ENCODE measurements around the gene GRID1.
"Not testable (repeated sequence)": the region's sequence is repeated elsewhere in the genome, so short reads cannot be mapped to it uniquely, and the experiment has no call there.

Gene GRID1

DNA sequence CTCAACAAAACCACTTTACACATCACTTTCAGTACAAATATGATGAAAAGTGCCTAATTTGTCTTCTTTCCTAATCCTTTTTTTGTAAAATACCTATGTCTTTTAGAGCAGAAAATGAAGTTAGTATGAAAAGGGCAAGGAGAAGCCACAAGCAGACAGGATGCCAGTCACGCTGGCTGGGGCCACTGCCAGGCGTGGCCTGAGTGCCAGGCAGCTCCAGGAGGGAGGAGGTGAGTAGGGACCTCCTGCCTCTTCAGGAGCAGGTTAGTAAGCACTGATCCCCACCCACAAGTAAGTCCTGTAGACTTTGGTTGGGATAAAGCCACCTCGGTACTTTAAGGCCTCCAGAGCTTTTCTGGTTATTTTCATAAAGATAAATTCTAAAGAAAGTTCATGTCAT lies 432.0 kb downstream of the GRID1 start:
- DNase-seq (ENCODE audit: low read depth), result no peak
- TF ChIP-seq, protein P1, sequence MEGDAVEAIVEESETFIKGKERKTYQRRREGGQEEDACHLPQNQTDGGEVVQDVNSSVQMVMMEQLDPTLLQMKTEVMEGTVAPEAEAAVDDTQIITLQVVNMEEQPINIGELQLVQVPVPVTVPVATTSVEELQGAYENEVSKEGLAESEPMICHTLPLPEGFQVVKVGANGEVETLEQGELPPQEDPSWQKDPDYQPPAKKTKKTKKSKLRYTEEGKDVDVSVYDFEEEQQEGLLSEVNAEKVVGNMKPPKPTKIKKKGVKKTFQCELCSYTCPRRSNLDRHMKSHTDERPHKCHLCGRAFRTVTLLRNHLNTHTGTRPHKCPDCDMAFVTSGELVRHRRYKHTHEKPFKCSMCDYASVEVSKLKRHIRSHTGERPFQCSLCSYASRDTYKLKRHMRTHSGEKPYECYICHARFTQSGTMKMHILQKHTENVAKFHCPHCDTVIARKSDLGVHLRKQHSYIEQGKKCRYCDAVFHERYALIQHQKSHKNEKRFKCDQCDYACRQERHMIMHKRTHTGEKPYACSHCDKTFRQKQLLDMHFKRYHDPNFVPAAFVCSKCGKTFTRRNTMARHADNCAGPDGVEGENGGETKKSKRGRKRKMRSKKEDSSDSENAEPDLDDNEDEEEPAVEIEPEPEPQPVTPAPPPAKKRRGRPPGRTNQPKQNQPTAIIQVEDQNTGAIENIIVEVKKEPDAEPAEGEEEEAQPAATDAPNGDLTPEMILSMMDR (IDR thresholded peaks at IDR 0.05; ENCODE audit: control insufficient read depth, extremely low read depth, insufficient read depth), result no peak
- H3K4me3 ChIP-seq (ENCODE audit: low read depth, low read length), result no peak overlapping the region

DNA sequence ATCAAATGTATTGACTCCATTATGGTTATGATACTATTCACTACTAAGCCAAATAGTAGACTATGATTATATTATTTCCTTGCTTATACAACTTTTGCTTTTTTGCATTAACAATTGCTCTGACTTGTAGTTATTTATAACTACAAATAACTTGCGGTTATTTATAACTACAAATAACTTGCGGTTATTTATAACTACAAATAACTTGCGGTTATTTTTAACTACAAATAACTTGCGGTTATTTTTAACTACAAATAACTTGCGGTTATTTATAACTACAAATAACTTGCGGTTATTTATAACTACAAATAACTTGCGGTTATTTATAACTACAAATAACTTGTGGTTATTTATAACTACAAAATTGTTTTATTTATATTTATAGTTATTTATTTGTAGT lies 436.6 kb downstream of the GRID1 start:
- not testable (repeated sequence) for H3K4me3 ChIP-seq (ENCODE audit: low read depth, low read length); DNase-seq (ENCODE audit: low read depth)

DNA sequence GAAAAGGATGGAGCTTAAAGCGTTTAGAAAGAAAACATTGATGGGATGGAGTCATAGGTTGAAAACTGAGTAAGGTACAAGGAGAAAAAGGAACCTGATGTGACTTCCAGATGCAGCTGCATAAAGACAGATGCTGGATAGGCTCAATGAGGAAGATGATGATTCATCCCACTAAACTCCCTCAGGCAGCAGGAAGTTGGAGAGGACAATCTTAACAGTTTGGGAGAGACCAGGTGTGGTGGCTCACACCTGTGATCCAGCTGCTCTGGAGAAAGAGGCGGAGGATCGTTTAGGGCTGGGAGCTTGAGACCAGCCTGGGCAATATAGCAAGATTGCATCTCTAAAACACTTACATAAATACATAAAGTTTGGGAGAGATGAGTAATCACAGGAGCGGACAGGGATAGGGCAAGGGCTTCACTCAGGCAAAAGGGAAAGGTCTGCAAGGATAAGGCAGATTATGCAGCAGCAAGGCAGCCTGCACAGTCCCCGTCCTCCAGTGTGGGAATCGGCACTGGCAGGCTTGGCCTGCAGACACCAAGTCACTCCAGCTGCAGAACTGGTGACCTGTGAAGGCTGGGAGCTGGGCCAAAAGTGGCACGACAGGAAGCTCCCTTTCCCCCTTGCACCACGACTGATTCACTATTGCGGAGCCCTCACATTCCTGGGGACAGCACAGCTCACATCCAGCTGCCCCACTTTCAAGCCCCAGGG lies 438.5 kb downstream of the GRID1 start:
- DNase-seq (ENCODE audit: low read depth), result no peak
- H3K4me3 ChIP-seq (ENCODE audit: low read depth, low read length), result no peak overlapping the region
- TF ChIP-seq, protein P1 (IDR thresholded peaks at IDR 0.05; ENCODE audit: control insufficient read depth, extremely low read depth, insufficient read depth), result no peak

- TF ChIP-seq, protein P1 (IDR thresholded peaks at IDR 0.05; ENCODE audit: control insufficient read depth, extremely low read depth, insufficient read depth), result no peak
- no peak for DNase-seq (ENCODE audit: low read depth)
- no peak overlapping the region for H3K4me3 ChIP-seq (ENCODE audit: low read depth, low read length)
These were observed 439.6 kb downstream of the GRID1 start for GRCh38 chr10:85926986-85927385.

DNA sequence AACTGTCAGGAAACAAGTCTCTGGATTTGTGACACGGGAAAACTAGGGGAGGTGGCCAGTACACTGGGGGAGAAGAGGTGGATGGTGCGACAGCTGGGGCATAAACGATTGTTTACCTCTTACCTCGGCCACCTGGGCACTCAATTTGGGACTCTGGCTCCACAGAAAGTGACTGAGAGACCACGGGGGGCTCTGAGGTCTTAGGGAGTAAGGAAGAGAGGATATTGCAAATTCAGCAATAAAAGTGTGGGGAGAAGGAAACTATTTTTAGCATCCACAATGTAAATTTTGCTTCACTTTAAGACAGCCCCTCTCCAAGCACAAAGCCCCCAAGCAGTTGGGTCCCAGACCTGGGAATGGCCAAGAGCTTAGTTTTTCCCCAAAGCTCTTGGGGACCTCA lies 440.5 kb downstream of the GRID1 start:
- H3K4me3 ChIP-seq (ENCODE audit: low read depth, low read length), result no peak overlapping the region
- TF ChIP-seq, protein P1 (IDR thresholded peaks at IDR 0.05; ENCODE audit: control insufficient read depth, extremely low read depth, insufficient read depth), result no peak
- DNase-seq (ENCODE audit: low read depth), result no peak

- TF ChIP-seq, protein P1 (IDR thresholded peaks at IDR 0.05; ENCODE audit: control insufficient read depth, extremely low read depth, insufficient read depth), result no peak
- H3K4me3 ChIP-seq (ENCODE audit: low read depth, low read length), result no peak overlapping the region
- DNase-seq (ENCODE audit: low read depth), result no peak
These were observed 441.3 kb downstream of the GRID1 start for GRCh38 chr10:85925201-85925750.

- no peak overlapping the region for H3K4me3 ChIP-seq (ENCODE audit: low read depth, low read length)
- no peak for DNase-seq (ENCODE audit: low read depth)
- TF ChIP-seq, protein P1 (IDR thresholded peaks at IDR 0.05; ENCODE audit: control insufficient read depth, extremely low read depth, insufficient read depth), result no peak
These were observed 442.1 kb downstream of the GRID1 start for GRCh38 chr10:85924382-85925102.
